Astrocyte of the spinal cord (primary cell): ENCODE data around the gene FBXO17.

Experiments
- DNase-seq: peaks from one replicate; pipeline ENCODE4 v3.0.0; 2011; ENCODE audit warnings: low read depth, low spot score
- H3K4me3 ChIP-seq: 2 replicates; pipeline ENCODE4 v1.5.1; 2011; ENCODE audit warnings: low read depth, mild to moderate bottlenecking, low read length, moderate library complexity
- in situ Hi-C: cut with HindIII; loops from 2 replicates; pipeline ENCODE4 v1.10.0; 2017; ENCODE audit warnings: low sequenced_read_pairs
- TF ChIP-seq, protein P1 (sequence below): IDR thresholded peaks from 2 replicates; pipeline ENCODE4 v1.5.1; 2012; ENCODE audit warnings: low read depth, mild to moderate bottlenecking, low read length, inconsistent platforms

The FBXO17 gene

DNA sequence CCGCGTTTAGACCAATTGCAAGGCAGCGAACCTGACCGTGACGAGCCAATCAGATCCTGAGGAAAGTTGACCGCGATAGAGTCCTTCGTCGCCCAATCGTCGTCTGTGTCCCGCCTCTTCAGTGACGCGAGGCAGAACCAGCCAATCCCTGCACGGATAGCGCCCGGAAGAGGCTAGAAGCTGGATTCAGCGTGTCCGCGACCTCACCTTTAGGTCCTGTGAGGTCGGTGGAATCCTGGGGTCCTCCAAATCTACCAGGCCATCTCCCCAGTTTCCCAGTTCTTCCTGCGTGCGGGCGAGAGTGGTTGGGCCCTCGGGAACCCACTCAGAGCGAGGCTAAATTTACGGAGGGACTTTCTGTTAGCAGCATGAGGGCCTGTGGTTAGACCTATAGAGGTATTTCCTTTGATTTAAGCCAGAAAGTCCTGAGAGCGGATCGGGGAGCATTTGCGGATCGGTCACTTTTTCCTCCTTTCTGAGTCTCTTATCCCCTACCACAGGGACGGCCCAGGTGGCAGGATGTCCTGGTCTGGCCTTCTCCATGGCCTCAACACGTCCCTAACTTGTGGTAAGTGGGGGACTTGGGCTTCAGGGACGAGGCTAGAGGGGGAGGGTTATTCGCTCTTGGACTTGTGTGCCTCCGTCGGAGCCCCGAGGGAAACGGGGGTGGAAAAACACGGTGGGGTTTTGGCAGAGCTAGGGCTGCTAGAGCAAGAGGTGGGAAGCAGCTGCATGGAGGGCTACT lies 44.6 kb downstream of the FBXO17 start, which contains the start of gene MRPS12:
TSS of gene MRPS12 (plus strand) at position 169 of the 745 bp plus-strand sequence. CDS start at position 520, 351 bp downstream.
- peak within 1 kb of the TSS; percentile 95 for H3K4me3 ChIP-seq
- TF ChIP-seq, protein P1, sequence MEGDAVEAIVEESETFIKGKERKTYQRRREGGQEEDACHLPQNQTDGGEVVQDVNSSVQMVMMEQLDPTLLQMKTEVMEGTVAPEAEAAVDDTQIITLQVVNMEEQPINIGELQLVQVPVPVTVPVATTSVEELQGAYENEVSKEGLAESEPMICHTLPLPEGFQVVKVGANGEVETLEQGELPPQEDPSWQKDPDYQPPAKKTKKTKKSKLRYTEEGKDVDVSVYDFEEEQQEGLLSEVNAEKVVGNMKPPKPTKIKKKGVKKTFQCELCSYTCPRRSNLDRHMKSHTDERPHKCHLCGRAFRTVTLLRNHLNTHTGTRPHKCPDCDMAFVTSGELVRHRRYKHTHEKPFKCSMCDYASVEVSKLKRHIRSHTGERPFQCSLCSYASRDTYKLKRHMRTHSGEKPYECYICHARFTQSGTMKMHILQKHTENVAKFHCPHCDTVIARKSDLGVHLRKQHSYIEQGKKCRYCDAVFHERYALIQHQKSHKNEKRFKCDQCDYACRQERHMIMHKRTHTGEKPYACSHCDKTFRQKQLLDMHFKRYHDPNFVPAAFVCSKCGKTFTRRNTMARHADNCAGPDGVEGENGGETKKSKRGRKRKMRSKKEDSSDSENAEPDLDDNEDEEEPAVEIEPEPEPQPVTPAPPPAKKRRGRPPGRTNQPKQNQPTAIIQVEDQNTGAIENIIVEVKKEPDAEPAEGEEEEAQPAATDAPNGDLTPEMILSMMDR: no peak
- DNase-seq: peak; percentile 99
- in situ Hi-C loops: no loop called here

DNA sequence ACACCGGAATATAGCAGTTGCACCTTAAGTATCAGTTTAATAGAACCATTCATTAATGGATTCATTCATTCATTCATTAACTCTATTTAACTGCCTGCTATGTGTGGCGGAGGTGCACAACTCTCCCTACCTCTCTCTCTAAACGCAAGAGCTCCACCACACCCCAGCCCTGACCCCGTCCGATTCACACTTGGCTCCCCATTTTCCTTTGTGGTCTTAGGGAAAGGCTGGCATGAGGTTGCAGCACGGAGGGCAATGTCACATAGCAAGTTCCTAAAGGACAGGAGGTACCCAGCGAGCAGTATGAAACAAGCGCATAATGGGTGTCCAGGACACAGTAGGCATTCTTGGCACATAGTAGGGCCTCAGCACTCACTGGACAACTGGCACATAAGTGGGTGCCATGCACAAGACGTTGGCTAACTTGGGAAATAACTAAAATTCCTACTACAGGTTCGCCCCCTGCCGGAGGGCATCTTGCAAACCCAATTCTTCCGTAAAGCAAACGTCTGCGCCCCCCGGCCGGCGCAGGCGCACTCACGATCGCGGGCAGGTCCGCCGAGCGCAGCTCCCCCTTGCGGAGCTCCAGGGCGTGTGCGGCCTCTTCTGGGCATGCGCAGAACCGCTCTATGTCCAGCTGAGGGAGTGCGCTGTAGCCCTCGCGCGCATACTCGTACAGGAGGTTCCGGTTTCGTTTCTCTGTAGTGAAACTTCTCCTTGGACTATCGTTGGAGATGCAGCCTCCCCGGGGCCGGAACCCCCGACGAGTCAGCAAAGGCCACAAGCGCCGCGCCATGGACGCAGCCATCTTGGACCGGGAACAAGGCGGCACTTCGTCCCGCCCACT lies 45.4 kb downstream of the FBXO17 start, which contains the start of gene SARS2:
TSS of gene SARS2 (minus strand) at position 835 of the 847 bp plus-strand sequence. CDS start at position 808, 27 bp downstream.
- peak within 1 kb of the TSS; percentile 95 for H3K4me3 ChIP-seq
- TF ChIP-seq, protein P1: peak; percentile 97
- in situ Hi-C loops: no loop called here
- peak; percentile 96 for DNase-seq

DNA sequence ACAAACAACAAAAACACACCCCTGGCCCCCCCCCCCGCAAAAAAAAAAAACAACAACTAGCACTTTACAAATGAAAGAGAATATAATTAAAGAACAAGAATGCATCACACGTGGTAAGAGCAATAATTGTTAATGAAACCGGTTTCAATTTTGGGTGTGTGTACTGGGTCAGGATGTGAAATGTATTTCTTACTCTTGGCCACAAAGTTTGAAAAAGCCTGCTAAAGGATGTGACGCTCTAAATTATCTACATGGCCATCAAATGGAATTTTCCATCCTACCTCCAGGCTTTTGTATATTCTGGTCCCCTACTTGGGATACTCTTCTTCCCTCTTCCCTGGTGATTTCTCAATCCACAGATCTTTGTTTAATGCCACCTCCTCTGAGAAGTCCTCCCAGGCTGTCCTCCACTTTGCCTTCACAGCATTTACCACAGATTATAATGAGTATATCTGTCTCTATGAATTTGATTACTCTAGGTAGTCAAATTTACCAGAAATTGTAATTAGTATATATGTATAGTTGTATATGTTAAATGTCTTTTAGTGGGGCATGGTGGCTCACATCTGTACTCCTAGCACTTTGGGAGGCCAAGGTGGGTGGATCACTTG lies 47.0 kb downstream of the FBXO17 start:
- in situ Hi-C loops: no loop called here
- TF ChIP-seq, protein P1: no peak
- no peak for DNase-seq
- H3K4me3 ChIP-seq: no peak overlapping the region

DNA sequence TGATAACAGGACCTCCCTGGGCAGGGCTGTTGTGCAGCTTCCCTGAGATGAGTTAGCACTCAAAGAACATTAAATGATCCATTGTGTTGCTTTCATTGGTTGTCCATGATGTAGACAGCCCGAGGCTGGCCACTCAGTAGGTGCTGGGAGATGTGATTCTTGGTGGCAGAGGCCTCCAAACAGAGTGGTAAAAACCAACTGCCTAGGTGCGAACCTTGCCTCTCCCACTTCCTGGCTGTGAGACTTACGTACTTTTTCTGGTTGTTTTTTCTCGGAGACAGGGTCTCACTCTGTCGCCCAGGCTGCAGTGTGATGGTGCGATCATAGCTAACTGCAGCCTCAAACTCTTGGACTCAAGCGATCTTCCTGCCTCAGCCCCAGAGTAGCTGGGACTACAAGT lies 51.2 kb downstream of the FBXO17 start:
- in situ Hi-C loops: no loop called here
- no peak overlapping the region for H3K4me3 ChIP-seq
- DNase-seq: no peak
- TF ChIP-seq, protein P1: no peak

DNA sequence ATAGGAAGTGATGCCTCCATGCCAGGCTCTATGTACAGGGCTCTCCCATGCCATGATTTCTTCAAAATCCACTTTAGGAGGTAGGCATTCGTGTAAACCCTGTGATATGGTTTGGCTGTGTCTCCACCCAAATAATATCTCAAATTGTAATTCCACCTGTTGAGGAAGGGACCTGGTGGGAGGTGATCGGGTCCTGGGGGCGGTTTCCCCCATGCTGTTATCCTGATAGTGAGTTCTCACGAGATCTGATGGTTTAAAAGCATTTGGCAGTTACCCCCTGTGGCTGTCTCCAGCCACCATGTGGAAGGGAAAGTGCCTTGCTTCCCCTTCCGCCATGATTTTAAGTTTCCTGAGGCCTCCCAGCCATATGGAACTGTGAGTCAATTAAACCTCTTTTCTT lies 53.1 kb downstream of the FBXO17 start:
- DNase-seq: no peak
- TF ChIP-seq, protein P1: no peak
- in situ Hi-C loops: no loop called here
- H3K4me3 ChIP-seq: no peak overlapping the region
